ENCODE results near the gene LIN7C. TPM values are rescaled to one million over a fixed set of nuclear protein-coding genes. Genes with fewer than 3 reads are reported as not detected.
A peak's percentile ranks its signal among the peaks of the same experiment; 100 is the strongest.

The LIN7C gene
- total and polyA plus RNA-seq, 2 of the 13 experiments (the other 11 are each of a cell fraction or from before 2014, with no cell fraction given) = 14.8 to 37.2 TPM

DNA sequence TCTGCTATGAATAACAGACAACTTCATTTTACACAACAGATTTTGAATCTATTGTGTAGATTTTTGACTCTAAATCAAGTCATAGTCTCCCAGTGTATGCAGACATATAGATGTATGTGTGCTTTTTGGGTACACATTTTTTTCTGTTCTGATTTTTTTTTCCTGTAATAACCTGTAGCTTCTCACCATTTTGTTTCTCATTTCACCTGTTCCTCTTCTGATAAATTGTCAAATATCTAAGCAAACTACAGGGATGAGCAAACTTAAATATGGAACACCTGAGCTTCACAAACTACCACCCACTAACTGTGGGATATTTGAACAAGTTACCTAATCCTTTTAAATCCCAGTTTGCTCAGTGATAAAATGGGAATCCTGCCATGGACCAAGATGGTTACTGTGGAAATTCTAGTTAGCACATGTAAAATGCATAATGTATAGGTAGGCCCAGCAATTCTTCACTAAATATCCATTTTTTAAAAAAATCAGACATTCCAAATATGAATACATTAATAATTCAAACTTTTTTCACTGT, 49.7 kb downstream of the LIN7C start (continued):
- peak; percentile 34; the same call in 1 of the 2 replicates for TF ChIP-seq HDAC2 (CRISPR knock-in tag; IDR thresholded peaks at IDR 0.05)
- no peak for TF ChIP-seq U2AF1 (optimal IDR thresholded peaks at IDR 0.05; ENCODE audit: low read depth, low read length)
- peak; percentile 66; the same call in 1 of the 2 replicates for TF ChIP-seq ZNF644 (CRISPR knock-in tag; IDR thresholded peaks at IDR 0.05; ENCODE audit: low read depth)
- no peak for TF ChIP-seq ZNF569 (CRISPR knock-in tag; IDR thresholded peaks at IDR 0.05; ENCODE audit: borderline replicate concordance)
- TF ChIP-seq, protein P1, sequence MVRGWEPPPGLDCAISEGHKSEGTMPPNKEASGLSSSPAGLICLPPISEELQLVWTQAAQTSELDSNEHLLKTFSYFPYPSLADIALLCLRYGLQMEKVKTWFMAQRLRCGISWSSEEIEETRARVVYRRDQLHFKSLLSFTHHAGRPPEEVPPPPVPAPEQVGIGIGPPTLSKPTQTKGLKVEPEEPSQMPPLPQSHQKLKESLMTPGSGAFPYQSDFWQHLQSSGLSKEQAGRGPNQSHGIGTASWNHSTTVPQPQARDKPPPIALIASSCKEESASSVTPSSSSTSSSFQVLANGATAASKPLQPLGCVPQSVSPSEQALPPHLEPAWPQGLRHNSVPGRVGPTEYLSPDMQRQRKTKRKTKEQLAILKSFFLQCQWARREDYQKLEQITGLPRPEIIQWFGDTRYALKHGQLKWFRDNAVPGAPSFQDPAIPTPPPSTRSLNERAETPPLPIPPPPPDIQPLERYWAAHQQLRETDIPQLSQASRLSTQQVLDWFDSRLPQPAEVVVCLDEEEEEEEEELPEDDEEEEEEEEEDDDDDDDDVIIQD (CRISPR knock-in tag; IDR thresholded peaks at IDR 0.05; ENCODE audit: low read depth) = 0 out of 2 replicates have a peak, but pooled peaks have one; percentile 9
- no peak for TF ChIP-seq ZNF672 (CRISPR knock-in tag; IDR thresholded peaks at IDR 0.05)
- 0 out of 2 replicates have a peak, but pooled peaks have one; percentile 35 for TF ChIP-seq HDAC1 (CRISPR knock-in tag; IDR thresholded peaks at IDR 0.05)
- TF ChIP-seq SOX13 (IDR thresholded peaks at IDR 0.05) = no peak
- peak in 1 of 2 experiments; percentile 42; a peak in 1 of 4 replicates for TF ChIP-seq SOX13 (CRISPR knock-in tag; conservative IDR thresholded peaks at IDR 0.05 in 1 of 2, IDR thresholded peaks at IDR 0.05 in 1 of 2)
- TF ChIP-seq GATAD2A (CRISPR knock-in tag; IDR thresholded peaks at IDR 0.05) = peak; percentile 49
- no peak for TF ChIP-seq ZNF30 (CRISPR knock-in tag; IDR thresholded peaks at IDR 0.05)
- no peak for TF ChIP-seq CREB1 (IDR thresholded peaks at IDR 0.05)
- TF ChIP-seq CREB1 (CRISPR knock-in tag; IDR thresholded peaks at IDR 0.05) = peak; percentile 33; the same call in 1 of the 2 replicates
- TF ChIP-seq SOX6 (IDR thresholded peaks at IDR 0.05) = no peak
- TF ChIP-seq SOX6 (CRISPR knock-in tag; IDR thresholded peaks at IDR 0.05) = peak; percentile 21; the same call in 1 of the 2 replicates
- TF ChIP-seq ZMYM4 (CRISPR knock-in tag; IDR thresholded peaks at IDR 0.05) = peak; percentile 39; the same call in 1 of the 2 replicates
- no peak for TF ChIP-seq TBX2 (CRISPR knock-in tag; IDR thresholded peaks at IDR 0.05; ENCODE audit: borderline replicate concordance)
- no peak for TF ChIP-seq HNRNPLL (IDR thresholded peaks at IDR 0.05; ENCODE audit: low read depth, low read length, poor library complexity, severe bottlenecking)
- TF ChIP-seq CEBPG (CRISPR knock-in tag; IDR thresholded peaks at IDR 0.05) = peak; percentile 40
- TF ChIP-seq MIXL1 (CRISPR knock-in tag; IDR thresholded peaks at IDR 0.05) = peak; percentile 74
- TF ChIP-seq FOXP1 (IDR thresholded peaks at IDR 0.05) = no peak
- TF ChIP-seq FOXP1 (CRISPR knock-in tag; IDR thresholded peaks at IDR 0.05) = no peak
- TF ChIP-seq FOXA1 (IDR thresholded peaks at IDR 0.05) = no peak
- TF ChIP-seq FOXA1 (CRISPR knock-in tag; IDR thresholded peaks at IDR 0.05) = 0 out of 2 replicates have a peak, but pooled peaks have one; percentile 13
- TF ChIP-seq ZFP62 (CRISPR knock-in tag; IDR thresholded peaks at IDR 0.05) = no peak
- 0 out of 2 replicates have a peak, but pooled peaks have one; percentile 21 for TF ChIP-seq BCL6 (CRISPR knock-in tag; IDR thresholded peaks at IDR 0.05)
